ENCODE measurements around the gene KIF26B.

The KIF26B gene

DNA sequence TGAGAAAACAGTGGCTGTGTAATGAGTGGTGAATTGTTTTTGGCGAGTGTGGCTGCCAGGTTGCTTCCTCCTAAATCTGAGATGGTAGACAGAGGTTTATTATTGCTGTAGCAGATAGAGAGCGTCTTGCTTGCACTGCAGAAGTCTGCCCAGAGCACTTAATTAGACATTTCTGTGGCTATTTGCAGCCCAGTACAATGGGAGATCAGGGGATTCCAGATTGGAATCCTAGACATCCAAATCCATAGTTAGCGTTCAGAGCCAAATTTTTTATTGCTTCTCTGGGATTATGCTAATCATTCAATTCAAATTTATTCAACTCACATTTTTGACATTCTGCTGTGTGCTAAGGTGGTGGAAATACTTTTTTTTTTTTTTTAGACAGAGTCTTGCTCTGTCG is 30.0 kb downstream of the KIF26B start:
- TF ChIP-seq, protein P1, sequence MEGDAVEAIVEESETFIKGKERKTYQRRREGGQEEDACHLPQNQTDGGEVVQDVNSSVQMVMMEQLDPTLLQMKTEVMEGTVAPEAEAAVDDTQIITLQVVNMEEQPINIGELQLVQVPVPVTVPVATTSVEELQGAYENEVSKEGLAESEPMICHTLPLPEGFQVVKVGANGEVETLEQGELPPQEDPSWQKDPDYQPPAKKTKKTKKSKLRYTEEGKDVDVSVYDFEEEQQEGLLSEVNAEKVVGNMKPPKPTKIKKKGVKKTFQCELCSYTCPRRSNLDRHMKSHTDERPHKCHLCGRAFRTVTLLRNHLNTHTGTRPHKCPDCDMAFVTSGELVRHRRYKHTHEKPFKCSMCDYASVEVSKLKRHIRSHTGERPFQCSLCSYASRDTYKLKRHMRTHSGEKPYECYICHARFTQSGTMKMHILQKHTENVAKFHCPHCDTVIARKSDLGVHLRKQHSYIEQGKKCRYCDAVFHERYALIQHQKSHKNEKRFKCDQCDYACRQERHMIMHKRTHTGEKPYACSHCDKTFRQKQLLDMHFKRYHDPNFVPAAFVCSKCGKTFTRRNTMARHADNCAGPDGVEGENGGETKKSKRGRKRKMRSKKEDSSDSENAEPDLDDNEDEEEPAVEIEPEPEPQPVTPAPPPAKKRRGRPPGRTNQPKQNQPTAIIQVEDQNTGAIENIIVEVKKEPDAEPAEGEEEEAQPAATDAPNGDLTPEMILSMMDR (IDR thresholded peaks at IDR 0.05; ENCODE audit: low read depth, low read length, missing control alignments), result no peak
- DNase-seq (ENCODE audit: extremely low read depth, low read depth), result no peak
- no peak overlapping the region for H3K4me3 ChIP-seq (replicated peaks; ENCODE audit: low read depth, low read length)

DNA sequence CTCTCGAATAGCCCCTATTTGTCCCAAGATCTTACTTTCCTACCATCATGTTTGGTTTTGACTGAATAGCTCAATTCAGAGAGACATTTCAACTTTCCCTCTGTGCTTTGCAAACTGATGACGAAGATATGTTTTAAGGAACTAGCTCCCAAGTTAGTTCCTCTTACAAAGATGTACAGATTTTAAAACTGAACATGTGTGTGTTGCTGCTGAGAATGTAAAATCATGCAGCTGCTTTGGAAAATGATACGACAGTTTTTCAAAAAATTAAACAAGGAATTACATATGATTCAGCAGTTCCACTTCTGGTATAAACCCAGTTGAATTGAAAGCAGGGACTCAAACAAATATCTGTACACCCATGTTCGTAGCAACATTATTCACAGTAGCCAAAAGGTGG is 33.6 kb downstream of the KIF26B start:
- TF ChIP-seq, protein P1 (IDR thresholded peaks at IDR 0.05; ENCODE audit: low read depth, low read length, missing control alignments), result no peak
- DNase-seq (ENCODE audit: extremely low read depth, low read depth), result no peak
- no peak overlapping the region for H3K4me3 ChIP-seq (replicated peaks; ENCODE audit: low read depth, low read length)

DNA sequence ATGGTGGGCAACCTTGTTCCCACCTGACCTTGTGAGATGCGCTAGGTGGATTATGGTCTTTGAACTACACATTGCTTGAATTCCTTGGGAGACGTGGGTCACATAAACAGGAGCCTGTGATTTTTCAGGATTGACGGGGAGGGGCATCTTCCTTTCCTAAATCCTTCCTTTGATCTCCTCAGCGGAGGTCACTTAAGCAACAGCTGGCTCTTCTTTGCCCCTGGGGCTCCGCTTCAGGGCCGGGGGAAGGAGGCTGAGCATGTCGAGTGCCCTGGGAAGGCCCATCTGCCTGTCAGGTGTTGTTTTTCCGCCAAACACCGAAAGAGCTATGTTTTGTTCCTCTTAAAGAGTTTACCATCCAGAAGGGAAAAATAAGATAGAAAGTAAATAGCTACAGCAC is 40.6 kb downstream of the KIF26B start:
- TF ChIP-seq, protein P1 (IDR thresholded peaks at IDR 0.05; ENCODE audit: low read depth, low read length, missing control alignments), result no peak
- no peak for DNase-seq (ENCODE audit: extremely low read depth, low read depth)
- H3K4me3 ChIP-seq (replicated peaks; ENCODE audit: low read depth, low read length), result no peak overlapping the region

DNA sequence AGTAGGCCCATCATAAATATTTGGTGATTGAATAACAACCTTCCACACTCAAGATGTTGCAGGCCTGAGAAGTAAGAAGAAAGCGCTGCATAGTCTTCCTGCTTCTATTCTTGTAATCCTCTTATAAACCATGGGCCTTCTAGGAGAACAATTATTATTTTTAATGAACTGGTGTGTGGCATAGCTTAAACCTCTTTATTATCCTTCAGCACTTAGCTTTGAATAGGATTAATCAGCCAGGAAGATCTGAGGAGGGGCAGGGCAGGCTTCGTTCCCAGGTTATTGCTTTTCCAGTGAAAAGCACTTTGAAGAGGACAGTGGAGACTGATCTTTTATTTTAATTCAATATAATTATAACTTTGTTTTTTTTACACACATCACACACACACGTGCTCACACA is 42.3 kb downstream of the KIF26B start:
- H3K4me3 ChIP-seq (replicated peaks; ENCODE audit: low read depth, low read length), result no peak overlapping the region
- DNase-seq (ENCODE audit: extremely low read depth, low read depth), result no peak
- TF ChIP-seq, protein P1 (IDR thresholded peaks at IDR 0.05; ENCODE audit: low read depth, low read length, missing control alignments), result no peak

DNA sequence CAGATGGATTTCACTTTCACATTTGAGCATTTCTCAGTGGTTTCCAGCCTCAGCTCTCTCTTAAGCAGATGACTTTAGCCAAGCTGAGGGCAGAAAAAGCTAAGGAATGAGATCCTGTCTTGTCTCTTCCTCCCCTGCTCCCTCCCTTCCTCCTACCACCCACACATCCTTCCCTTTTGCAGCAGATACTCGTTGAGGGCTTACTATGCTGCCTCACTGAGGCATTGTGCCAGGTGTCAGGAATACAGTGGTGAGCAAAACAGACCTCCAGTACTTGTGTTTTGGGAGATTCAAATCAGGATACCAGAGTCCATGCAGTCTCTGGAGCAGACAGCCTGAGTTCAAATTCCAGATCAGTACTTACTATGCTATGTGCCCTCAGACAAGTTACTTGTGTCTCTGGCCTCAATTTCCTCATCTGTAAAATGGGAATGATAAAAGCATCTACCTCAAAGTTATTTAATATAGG is 43.2 kb downstream of the KIF26B start:
- no peak overlapping the region for H3K4me3 ChIP-seq (replicated peaks; ENCODE audit: low read depth, low read length)
- peak; percentile 40 for DNase-seq (ENCODE audit: extremely low read depth, low read depth)
- TF ChIP-seq, protein P1 (IDR thresholded peaks at IDR 0.05; ENCODE audit: low read depth, low read length, missing control alignments), result no peak

DNA sequence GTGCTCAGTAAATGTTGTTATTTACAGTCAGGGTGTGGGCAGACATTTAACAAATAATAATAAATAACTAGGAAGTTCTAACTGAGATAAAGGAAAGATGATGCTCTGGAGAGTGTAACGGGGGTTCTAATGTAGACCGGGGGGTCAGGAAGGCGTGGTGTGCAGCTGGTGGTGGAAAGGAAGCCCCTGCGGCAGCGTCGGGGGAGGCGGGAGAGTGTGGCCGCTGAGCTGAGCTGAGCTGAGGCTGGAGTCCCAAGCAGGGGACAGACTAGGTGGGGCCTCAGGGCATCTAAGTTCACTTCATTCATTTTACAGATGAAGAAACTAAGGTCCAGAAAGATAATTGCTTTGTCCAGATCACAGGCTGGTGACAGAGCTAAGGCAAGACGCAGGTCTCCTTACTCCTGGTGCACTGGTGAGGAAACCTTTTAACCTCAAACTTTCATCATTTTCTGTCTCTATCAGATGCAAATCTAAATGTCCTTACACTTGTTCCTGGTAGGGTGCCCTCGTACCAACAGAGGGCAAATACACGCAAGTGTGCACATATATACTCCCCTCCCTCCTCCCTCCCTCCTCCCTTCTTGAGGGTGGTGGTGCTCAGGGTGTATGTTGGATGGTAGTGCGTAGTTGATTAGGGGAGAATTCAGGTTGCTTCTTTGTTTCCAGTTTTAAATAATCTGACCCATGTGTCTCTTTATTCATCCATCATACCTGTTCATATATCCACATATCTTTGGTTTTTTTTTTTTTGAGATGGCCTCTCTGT is 44.1 kb downstream of the KIF26B start:
- TF ChIP-seq, protein P1 (IDR thresholded peaks at IDR 0.05; ENCODE audit: low read depth, low read length, missing control alignments), result no peak
- H3K4me3 ChIP-seq (replicated peaks; ENCODE audit: low read depth, low read length), result no peak overlapping the region
- no peak for DNase-seq (ENCODE audit: extremely low read depth, low read depth)

Data from HFF-Myc (cell line).